Measurements from ENCODE around the gene STXBP5L. TPM values are rescaled to one million over a fixed set of nuclear protein-coding genes. Genes with fewer than 3 reads are reported as not detected.

The STXBP5L gene
- total and polyA plus RNA-seq, 7 donors, result under 0.01 to 0.01 TPM; not detected in 5

DNA sequence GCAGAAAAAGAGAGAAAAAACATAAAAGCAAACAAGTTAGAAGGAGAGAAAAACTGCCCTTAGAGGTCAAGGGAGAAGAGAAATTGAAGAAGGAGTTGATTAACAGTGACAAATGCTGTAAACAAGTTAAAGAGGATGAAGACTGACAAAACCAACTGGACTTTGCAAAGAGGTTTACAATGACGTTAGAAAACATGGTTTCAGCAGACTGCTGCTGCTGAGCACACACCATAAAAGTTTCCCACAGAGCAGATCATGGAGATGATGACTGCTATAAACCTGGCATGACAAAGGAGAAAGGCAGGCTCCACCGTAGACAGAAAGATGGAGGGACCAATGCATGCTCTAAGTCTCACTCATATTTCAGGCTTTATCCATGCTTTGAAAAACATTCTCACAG is 559.1 kb downstream of the STXBP5L start:
- intact Hi-C loops (cut with DNase I), result no loop called here
- WGBS, 3 donors, result 18 to 30% (median 26%) methylated on average over 2 of the region's 2 CpGs

DNA sequence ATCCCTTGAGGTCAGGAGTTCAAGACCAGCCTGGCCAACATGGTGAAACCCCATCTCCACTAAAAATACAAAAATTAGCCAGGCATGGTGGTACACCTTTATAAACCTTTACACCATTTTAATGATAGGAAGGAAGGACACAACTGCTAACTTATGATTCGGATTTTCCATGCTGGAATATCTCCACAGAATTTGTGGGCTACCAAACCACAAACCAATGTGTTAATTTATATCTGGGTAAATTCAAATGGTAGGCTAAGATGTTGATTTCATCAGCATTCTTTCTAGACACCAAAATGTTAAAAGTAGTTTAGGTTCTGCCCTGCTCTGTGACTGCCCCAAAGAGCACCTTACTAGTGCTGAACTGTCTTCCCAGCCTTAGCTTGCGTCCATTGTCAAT is 565.0 kb downstream of the STXBP5L start:
- no peaks in the 10 kb centered on the region for H3K36me3 ChIP-seq (ENCODE audit: insufficient read depth in 1 of 2, low read depth in 1 of 2)
- TF ChIP-seq, protein P1, sequence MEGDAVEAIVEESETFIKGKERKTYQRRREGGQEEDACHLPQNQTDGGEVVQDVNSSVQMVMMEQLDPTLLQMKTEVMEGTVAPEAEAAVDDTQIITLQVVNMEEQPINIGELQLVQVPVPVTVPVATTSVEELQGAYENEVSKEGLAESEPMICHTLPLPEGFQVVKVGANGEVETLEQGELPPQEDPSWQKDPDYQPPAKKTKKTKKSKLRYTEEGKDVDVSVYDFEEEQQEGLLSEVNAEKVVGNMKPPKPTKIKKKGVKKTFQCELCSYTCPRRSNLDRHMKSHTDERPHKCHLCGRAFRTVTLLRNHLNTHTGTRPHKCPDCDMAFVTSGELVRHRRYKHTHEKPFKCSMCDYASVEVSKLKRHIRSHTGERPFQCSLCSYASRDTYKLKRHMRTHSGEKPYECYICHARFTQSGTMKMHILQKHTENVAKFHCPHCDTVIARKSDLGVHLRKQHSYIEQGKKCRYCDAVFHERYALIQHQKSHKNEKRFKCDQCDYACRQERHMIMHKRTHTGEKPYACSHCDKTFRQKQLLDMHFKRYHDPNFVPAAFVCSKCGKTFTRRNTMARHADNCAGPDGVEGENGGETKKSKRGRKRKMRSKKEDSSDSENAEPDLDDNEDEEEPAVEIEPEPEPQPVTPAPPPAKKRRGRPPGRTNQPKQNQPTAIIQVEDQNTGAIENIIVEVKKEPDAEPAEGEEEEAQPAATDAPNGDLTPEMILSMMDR (IDR thresholded peaks at IDR 0.05), result no peak
- H3K27ac ChIP-seq, result no peak overlapping the region
- H3K9me3 ChIP-seq, result no peaks in the 10 kb centered on the region
- ATAC-seq (no peak), DNase-seq (no peak)
- no peak overlapping the region for H3K4me3 ChIP-seq
- WGBS, 3 donors, result 94 to 99% (median 96%) methylated on average over 2 of the region's 2 CpGs
- H3K4me1 ChIP-seq, result no peaks in the 10 kb centered on the region
- intact Hi-C loops (cut with DNase I), result no loop called here
- no peaks in the 10 kb centered on the region for H3K27me3 ChIP-seq (ENCODE audit: insufficient read depth in 3 of 3, low read length in 2 of 3)

More for the DNA sequence above, 559.1 kb downstream of the STXBP5L start:
- H3K4me1 ChIP-seq, result no peaks in the 10 kb centered on the region
- TF ChIP-seq, protein P1 (IDR thresholded peaks at IDR 0.05), result no peak
- no peak overlapping the region for H3K27ac ChIP-seq
- H3K4me3 ChIP-seq, result no peak overlapping the region
- DNase-seq, result no peak
- no peaks in the 10 kb centered on the region for H3K9me3 ChIP-seq
- no peaks in the 10 kb centered on the region for H3K27me3 ChIP-seq (ENCODE audit: insufficient read depth in 3 of 3, low read length in 2 of 3)
- ATAC-seq, result no peak
- no peaks in the 10 kb centered on the region for H3K36me3 ChIP-seq (ENCODE audit: insufficient read depth in 1 of 2, low read depth in 1 of 2)

Other genes starting within 250 kb of the STXBP5L start
- gene HGD, start 226.0 kb upstream of the STXBP5L start, total RNA-seq, result under 1 TPM in 2 of 4 donors, not detected in 2; 0.40 to 0.46 TPM
- under 1 TPM; 0.09 to 0.46 (median 0.13) TPM for gene HGD, start 226.0 kb upstream of the STXBP5L start, polyA plus RNA-seq
- gene RABL3, start 165.7 kb upstream of the STXBP5L start, total RNA-seq, result 10 to 100 TPM; 21.0 to 34.0 (median 27.6) TPM
- 10 to 100 TPM; 10.3 to 23.0 (median 19.9) TPM for gene RABL3, start 165.7 kb upstream of the STXBP5L start, polyA plus RNA-seq
- gene GTF2E1, start 165.5 kb upstream of the STXBP5L start, total RNA-seq, result 10 to 100 TPM; 11.3 to 16.1 (median 12.8) TPM
- 10 to 100 TPM in 1 of 3 donors, 1 to 10 TPM in 2; 5.0 to 19.8 (median 7.9) TPM for gene GTF2E1, start 165.5 kb upstream of the STXBP5L start, polyA plus RNA-seq

Data from psoas muscle (tissue), 8 donors.